ENCODE results near the gene NCAN.

- TF ChIP-seq POLR2A (IDR thresholded peaks at IDR 0.05) (no peak), CTCF (IDR thresholded peaks at IDR 0.05) (no peak)
Observed at GRCh38 chr19:19257836-19258588, 46.3 kb downstream of the NCAN start.

All from esophagus squamous epithelium (tissue), 4 donors.